ENCODE data around the gene NDFIP2.

DNA sequence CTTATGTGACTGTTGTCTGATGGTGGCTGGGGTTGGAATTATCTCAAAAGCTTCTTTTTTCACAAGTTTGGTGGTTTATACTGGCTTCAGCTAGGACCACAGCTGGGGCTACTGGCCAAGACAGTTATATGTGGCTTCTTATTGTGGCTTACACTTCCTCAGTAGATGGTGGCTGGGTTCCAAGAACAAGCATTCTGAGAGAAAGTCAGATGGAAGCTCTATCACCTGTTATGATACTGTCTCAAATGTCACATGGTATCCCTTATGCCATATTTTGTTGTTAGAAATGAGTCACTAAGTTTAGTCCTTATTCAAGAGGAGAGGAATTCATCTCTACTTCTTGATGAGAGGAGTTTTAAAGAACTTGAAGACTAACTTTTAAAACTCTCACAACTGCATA lies 41.6 kb downstream of the NDFIP2 start:
- TF ChIP-seq YY1 (IDR thresholded peaks at IDR 0.05; ENCODE audit: insufficient read depth, insufficient read length), result no peak
- no peak for TF ChIP-seq ZNF274 (IDR thresholded peaks at IDR 0.05; ENCODE audit: low read depth, low read length)
- no peak for TF ChIP-seq SUZ12 (IDR thresholded peaks at IDR 0.05; ENCODE audit: extremely low read depth, insufficient read depth, insufficient read length)

Measured in NT2/D1 (cell line).